MCF 10A (cell line): ENCODE results near the gene SERINC1. TPM values are rescaled to one million over a fixed set of nuclear protein-coding genes. Genes with fewer than 3 reads are reported as not detected.

Experiments
- BruUV-seq: library from RNA; stranded (reverse); fragments of 400-500 nt; replicated peaks from 2 replicates; lab custom pipeline; 2021; lab: Mats Ljungman, UMichigan
- CTCF ChIA-PET: fragments of 300-600 bp; sonication (Branson Sonifier 250); formaldehyde crosslinking; extraction: SDS; loops from one replicate; lab custom pipeline; 2021; ENCODE audit warnings: antibody characterized with exemption, inconsistent platforms; lab: Yijun Ruan, JAX
- POLR2A ChIA-PET: fragments of 300-600, 350-650 bp; sonication (Branson Sonifier 250); formaldehyde crosslinking; extraction: SDS; loops from one replicate; lab custom pipeline; 2020; ENCODE audit warnings: antibody characterized with exemption, inconsistent platforms; lab: Yijun Ruan, JAX
- DNase-seq: peaks from one replicate; pipeline ENCODE4 v3.0.0-alpha.2; 2018; ENCODE audit not compliant: unreplicated experiment
- H3K27ac Mint-ChIP-seq: one replicate; pipeline ENCODE4 v1.8.0; 2022; ENCODE audit warnings: mild to moderate bottlenecking, low read depth, mixed read lengths; ENCODE audit not compliant: unreplicated experiment
- H3K27me3 Mint-ChIP-seq: one replicate; pipeline ENCODE4 v1.8.0; 2022; ENCODE audit warnings: mixed read lengths; ENCODE audit not compliant: insufficient read depth, unreplicated experiment
- H3K36me3 Mint-ChIP-seq: one replicate; pipeline ENCODE4 v1.8.0; 2022; ENCODE audit warnings: mild to moderate bottlenecking, moderate library complexity, mixed read lengths; ENCODE audit not compliant: insufficient read depth, unreplicated experiment
- H3K4me1 Mint-ChIP-seq: one replicate; pipeline ENCODE4 v1.8.0; 2022; ENCODE audit warnings: mixed read lengths; ENCODE audit not compliant: insufficient read depth, unreplicated experiment
- H3K4me3 Mint-ChIP-seq: one replicate; pipeline ENCODE4 v1.8.0; 2022; ENCODE audit warnings: mild to moderate bottlenecking, moderate library complexity, mixed read lengths; ENCODE audit not compliant: unreplicated experiment
- H3K9me3 Mint-ChIP-seq: one replicate; pipeline ENCODE4 v1.8.0; 2022; ENCODE audit warnings: mixed read lengths; ENCODE audit not compliant: unreplicated experiment
- intact Hi-C: fragments of 100-400 bp; cut with micrococcal nuclease; formaldehyde crosslinking; loops from 2 replicates; pipeline ENCODE4 v1.14.1; 2022
- total RNA-seq: library from RNA; stranded (reverse); gene quantifications from 2 replicates; pipeline ENCODE4 v1.2.3, GENCODE V29; 2022
- TF ChIP-seq, protein P1 (sequence below): fragments of 200-600 bp; IDR thresholded peaks from one replicate; pipeline ENCODE4 v1.8.0; 2022; ENCODE audit warnings: antibody characterized with exemption, mild to moderate bottlenecking; ENCODE audit not compliant: unreplicated experiment

Gene SERINC1
- total RNA-seq, 1 experiment from 2014 or later: 106 TPM

DNA sequence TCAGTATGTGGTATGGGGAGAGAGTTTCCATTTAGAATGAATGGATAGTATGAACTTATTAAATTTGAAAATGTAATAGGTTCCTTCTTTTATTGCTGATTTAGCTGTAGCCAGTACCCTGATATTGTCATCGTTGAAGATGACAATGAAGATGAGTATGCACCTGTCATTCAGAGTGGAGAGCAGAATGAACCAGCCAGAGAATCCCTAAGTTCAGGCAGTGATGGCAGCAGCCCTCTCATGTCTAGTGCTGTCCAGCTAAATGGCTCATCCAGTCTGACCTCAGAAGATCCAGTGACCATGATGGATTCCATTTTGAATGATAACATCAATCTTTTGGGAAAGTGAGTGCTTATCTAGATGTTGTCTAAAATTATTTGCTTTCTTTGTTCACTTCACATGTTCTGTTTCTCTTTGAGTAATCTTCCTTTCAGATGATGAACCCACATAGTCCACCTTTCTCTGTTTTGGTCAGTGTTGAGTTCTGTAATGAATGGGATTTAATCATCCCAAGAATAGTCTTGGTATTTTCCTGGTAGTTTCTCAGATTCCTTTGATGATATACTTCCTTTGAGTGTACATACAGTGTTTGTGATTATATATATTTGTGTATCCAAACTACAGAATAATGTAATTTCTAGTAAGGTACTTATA lies 48.9 kb downstream of the SERINC1 start:
- Mint-ChIP-seq H3K4me3 (no peak overlapping the region), H3K36me3 (peaks cover 41% of the 10 kb centered on the region), H3K27ac (no peak overlapping the region), H3K9me3 (no peaks in the 10 kb centered on the region), H3K4me1 (no peaks in the 10 kb centered on the region), H3K27me3 (no peaks in the 10 kb centered on the region)
- CTCF ChIA-PET: interaction anchor here (0.6 to 0.7 kb wide), 2 partner anchors 26 to 36 kb away, joined by 3 to 6 read pairs; no protein-coding TSS in a partner anchor
- BruUV-seq: no TSS peak
- intact Hi-C loops: no loop called here
- POLR2A ChIA-PET: interaction anchor here (2.2 kb wide), 1 partner anchor 9 kb away, joined by 11 read pairs; no protein-coding TSS in a partner anchor
- DNase-seq: no peak
- TF ChIP-seq, protein P1, sequence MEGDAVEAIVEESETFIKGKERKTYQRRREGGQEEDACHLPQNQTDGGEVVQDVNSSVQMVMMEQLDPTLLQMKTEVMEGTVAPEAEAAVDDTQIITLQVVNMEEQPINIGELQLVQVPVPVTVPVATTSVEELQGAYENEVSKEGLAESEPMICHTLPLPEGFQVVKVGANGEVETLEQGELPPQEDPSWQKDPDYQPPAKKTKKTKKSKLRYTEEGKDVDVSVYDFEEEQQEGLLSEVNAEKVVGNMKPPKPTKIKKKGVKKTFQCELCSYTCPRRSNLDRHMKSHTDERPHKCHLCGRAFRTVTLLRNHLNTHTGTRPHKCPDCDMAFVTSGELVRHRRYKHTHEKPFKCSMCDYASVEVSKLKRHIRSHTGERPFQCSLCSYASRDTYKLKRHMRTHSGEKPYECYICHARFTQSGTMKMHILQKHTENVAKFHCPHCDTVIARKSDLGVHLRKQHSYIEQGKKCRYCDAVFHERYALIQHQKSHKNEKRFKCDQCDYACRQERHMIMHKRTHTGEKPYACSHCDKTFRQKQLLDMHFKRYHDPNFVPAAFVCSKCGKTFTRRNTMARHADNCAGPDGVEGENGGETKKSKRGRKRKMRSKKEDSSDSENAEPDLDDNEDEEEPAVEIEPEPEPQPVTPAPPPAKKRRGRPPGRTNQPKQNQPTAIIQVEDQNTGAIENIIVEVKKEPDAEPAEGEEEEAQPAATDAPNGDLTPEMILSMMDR: no peak

DNA sequence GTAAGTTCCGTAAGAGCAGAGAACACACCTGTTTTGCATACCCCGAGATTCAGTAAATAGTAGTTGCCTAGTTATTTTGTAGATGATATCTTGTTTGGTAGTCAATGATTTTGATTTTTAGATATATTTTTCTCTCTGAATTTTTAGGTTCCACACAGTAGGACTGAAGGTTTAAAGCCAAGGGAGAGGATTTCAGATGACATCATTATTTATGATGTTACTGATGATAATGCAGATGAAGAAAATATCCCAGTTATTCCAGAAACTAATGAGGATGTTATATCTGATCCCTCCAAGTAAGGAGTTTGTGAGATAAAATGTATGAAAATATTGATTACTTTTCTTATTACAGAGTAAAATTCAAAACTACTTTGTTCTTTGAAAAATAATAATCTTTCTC lies 49.6 kb downstream of the SERINC1 start:
- CTCF ChIA-PET: no interaction called here
- no TSS peak for BruUV-seq
- intact Hi-C loops: no loop called here

DNA sequence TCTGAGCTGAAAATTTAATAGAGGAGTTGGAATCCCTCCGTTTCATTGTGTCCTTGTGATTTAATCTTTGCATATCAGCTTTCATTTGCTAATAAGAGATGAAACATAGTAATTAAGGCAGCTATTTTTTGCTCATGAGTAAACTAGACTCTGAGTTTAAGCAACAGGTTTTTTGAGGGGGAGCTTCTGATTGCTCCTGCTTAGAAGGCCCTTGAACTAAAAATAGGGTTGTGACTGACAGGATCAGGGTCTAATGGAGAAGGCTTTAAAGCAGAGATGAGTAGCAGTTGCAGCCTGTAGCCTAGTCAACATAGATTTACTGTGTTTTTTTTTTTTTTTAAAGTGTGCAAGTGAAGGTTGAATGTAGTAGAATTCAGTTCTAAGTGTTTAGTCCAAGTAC lies 54.8 kb downstream of the SERINC1 start:
- no TSS peak for BruUV-seq

More for the DNA sequence above, 49.6 kb downstream of the SERINC1 start:
- Mint-ChIP-seq H3K4me1 (no peaks in the 10 kb centered on the region), H3K36me3 (peaks cover 48% of the 10 kb centered on the region), H3K27me3 (no peaks in the 10 kb centered on the region), H3K9me3 (no peaks in the 10 kb centered on the region), H3K4me3 (no peak overlapping the region), H3K27ac (no peak overlapping the region)
- TF ChIP-seq, protein P1: no peak
- DNase-seq: no peak
- POLR2A ChIA-PET: interaction anchor here (0.7 kb wide), 1 partner anchor 213 kb away, joined by 4 read pairs; no protein-coding TSS in a partner anchor

DNA sequence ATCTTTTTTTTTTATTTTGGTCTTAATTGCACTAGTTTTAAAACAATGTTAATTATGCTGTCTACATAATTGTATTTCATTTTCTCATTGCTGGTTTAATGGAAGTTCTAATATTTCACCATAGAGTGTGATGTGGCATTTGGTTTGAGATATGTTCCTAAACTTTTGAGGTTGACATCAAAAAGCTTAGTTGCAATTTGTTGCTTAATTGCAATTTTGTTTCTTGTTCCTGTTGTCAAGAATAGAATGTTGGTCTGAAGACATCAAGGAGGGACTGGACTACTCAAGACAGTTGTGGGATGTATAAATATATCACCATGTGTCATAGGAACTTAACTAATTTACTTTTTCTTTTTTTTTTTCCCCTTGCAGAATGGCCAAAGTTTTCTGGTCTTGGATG lies 59.6 kb downstream of the SERINC1 start:
- no peaks in the 10 kb centered on the region for H3K27me3 Mint-ChIP-seq
- no peak overlapping the region for H3K27ac Mint-ChIP-seq
- CTCF ChIA-PET: interaction anchor here (0.6 kb wide), 1 partner anchor 1274 kb away, joined by 3 read pairs; no protein-coding TSS in a partner anchor
- no TSS peak for BruUV-seq
- no peak for DNase-seq
- H3K4me3 Mint-ChIP-seq: no peak overlapping the region
- peaks cover 9% of the 10 kb centered on the region for H3K4me1 Mint-ChIP-seq
- H3K9me3 Mint-ChIP-seq: no peaks in the 10 kb centered on the region
- POLR2A ChIA-PET: interaction anchor here (1.4 to 2.9 kb wide), 2 partner anchors 11 to 12 kb away, joined by 5 to 11 read pairs; no protein-coding TSS in a partner anchor
- intact Hi-C loops: no loop called here
- TF ChIP-seq, protein P1: no peak
- peaks cover 41% of the 10 kb centered on the region for H3K36me3 Mint-ChIP-seq

More for the DNA sequence above, 54.8 kb downstream of the SERINC1 start:
- Mint-ChIP-seq H3K27ac (no peak overlapping the region), H3K9me3 (no peaks in the 10 kb centered on the region), H3K4me1 (no peaks in the 10 kb centered on the region), H3K27me3 (no peaks in the 10 kb centered on the region), H3K36me3 (peaks cover 61% of the 10 kb centered on the region), H3K4me3 (no peak overlapping the region)
- ChIA-PET POLR2A (interaction anchor here (0.6 to 1.0 kb wide), 3 partner anchors 11 to 19 kb away, joined by 3 to 4 read pairs (median 4); partner anchors contain the start of gene HSF2), CTCF (interaction anchor here (0.7 to 1.2 kb wide), 5 partner anchors 9 to 690 kb away, joined by 3 to 7 read pairs (median 3); no protein-coding TSS in a partner anchor)
- no peak for DNase-seq
- intact Hi-C loops: no loop called here
- TF ChIP-seq, protein P1: no peak
